GM19328 (cell line): ENCODE results near the gene PSMA2.

ENCODE experiments used
- ATAC-seq: cut with Tn5 transposase; IDR thresholded peaks from one replicate; pipeline ENCODE4 v1.9.1; 2021; ENCODE audit warnings: mild to moderate bottlenecking, moderate library complexity; ENCODE audit not compliant: unreplicated experiment

The PSMA2 gene

GRCh38 chr7:42940985-42941847, 9.2 kb upstream of the PSMA2 start:
- no peak for ATAC-seq

GRCh38 chr7:42939457-42940240, 7.7 kb upstream of the PSMA2 start:
- no peak for ATAC-seq

- ATAC-seq, result no peak
Observed at GRCh38 chr7:42935861-42936260, 3.9 kb upstream of the PSMA2 start.

DNA sequence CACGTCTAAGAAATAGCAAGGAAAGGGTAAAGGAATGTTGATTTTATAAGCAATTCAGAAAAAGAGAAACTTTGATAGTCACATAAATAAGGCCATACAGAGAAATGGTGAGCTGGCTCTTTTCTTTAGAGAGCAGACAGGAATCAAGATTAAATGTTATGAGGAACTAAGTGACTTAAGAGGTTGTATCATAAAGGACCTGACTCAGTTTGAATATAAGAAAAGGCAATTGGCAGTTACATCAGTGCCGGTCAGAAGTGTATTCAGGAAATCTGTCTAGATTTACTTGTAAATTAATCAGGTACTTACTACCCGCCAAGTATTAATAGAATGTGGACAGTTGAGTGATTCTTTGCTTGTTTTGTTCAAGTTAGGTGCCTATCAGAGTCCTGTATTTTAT, 2.3 kb upstream of the PSMA2 start:
- ATAC-seq, result no peak

DNA sequence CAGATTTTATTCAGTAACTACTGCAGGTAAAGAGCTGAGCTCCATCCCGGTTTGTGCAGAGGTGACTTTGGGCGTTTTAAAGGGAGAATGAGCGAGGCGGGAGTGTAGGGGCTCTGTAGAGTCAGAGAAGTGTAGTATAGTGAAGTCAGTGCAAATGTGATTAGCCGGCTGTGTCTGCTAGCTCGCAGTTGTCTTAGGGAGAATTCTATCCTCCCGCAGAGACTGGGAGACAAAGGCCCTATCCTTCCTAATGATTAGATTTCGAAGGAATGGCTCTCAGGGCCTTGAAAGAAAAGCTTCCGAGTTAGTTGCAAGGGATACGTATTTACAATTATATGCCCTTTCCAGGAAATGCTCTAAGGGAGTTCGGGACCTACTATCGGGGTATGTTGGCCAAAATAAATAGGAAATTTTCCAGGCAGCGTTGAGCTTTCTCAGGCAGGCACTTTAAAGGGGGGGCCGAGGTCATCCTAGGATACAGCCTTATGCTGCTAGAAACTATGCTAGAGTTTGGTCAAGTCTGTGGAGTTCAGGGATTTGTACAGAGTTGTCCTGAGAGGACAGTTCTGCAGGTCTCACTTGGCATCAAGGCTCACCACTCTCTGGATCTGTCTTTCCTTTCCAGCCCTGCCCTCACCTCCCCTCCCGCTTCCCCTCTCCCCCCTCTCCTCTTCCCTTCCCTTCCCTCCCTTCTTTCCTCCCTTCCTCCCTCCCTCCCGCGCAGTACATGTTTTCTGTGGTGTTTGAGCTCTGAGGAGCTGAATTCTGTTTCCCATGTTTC, 1.0 kb upstream of the PSMA2 start:
- ATAC-seq, result no peak

DNA sequence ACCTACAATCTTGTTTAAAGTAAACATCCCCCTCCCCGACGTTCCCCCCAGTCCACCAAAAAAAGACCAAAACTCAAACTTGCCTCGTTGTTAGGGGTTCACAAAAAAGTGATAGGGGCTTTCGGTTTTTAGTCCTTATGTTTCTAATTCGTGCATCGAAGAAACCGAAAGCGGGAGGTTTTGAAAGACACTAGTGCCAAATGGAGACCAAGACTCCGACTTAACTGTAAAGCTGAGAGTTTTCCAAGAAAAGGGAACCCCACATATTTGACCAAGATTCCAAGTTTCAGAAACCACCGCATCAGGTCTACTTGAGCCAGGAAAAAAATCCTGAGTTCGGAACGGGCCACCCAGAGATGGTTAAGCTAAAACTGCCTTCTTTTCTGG, 534 bp downstream of the PSMA2 start:
- ATAC-seq, result no peak

DNA sequence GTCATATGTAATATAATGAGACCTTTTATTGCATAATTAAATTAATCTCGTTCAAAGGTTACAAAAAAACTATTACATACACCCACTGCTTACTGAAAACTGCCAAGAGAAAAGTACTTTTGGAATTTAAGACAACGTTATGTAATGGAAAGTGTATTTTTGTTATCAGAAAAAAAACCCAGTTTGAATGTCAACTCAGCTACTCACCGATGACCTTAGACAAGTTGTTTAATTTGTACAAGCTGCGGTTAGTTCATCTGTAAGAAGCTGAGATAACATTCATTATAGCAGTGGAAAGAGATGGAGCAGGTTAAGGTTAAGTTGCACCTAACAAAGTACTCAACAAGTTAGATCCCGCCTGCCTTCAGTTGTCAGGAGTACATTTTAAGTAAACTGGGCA, 1.1 kb downstream of the PSMA2 start:
- no peak for ATAC-seq

DNA sequence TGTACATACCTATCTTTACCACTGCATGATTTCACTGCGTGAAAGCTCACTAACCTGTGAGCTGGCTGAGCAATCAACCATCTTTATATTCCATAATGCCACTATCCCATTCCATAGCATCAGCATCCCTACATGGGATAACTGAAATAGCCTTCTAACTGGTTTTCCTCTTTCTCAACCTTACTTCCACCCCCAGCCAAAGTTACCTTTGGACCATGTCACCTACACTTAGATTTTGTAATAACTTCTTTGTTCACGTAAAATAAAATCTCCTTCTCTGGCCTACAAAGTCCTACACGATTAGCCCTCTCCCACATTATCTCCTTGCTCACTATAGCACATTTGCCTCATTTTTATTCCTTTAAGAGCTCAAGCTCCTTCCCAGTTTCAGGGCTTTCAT, 2.5 kb downstream of the PSMA2 start:
- no peak for ATAC-seq

DNA sequence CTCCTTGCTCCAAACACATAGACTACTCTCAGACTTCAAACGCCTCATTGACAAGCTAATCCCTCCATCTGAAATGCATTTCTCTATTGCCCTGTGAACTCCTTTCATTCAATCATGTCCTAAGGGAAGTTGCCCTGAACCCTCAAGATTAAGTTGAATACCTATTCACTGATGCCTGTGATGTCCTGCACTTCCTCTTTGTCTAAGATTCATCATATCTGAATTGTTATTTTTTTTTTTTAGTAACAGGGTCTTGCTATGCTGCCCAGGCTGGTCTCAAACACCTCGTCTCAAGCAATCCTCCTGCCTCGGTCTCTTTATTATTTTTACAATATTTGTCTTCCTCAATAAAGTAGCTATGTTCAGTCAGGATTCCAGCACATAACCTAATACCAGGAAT, 3.2 kb downstream of the PSMA2 start:
- no peak for ATAC-seq

- no peak for ATAC-seq
Observed at GRCh38 chr7:42926204-42926603, 5.8 kb downstream of the PSMA2 start.

DNA sequence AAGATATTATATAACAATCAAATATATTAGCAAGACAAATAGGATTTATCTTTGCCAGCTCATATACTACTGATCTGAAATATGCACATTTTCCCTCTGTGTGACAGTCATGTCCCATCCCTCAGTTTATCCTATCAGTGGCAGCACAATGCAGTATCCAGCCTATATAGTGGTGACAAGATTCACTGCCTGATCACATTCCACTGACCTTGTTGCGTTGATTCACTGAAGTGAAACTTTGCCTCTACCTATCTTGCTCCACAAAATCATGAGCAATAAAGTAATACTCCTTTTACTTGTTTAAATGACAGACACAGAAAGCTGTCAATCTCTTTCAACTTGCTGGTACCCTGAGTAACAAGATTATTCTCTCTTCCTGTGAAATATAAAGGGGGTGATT, 6.3 kb downstream of the PSMA2 start:
- ATAC-seq, result no peak

GRCh38 chr7:42924223-42924838, 7.6 kb downstream of the PSMA2 start:
- no peak for ATAC-seq

DNA sequence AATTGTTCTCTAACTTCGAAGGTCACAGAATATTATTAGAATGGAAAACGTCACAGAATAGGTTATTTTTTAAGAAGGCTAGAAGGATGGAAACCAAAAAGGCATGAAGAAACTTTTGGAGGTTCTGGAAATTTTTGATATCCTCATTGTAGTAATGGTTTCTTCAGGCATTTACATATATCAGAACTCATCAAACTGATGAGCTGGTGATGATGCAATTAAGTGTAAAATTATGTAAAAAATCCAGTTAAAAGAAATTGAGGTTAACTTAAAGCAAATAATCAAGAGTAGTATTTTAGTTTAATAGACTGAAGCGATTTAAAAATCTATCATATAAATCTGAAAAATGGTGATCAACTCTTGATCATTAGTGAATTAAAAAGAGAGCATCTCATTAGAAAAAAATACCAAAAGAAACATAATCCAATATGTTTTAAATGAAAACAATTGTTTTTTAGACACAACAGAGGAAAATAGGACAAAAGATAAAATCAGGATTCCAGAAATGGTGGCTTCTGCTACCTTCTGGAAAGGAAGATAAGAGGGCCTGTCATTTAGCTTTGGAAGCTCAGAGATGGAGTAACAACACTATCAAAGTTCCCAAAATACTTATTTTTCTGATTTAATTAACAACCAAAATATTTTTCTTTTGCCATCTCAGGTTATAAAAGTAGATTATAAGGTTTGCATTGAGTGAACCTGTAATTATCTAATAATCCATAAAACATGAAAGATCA, 9.8 kb downstream of the PSMA2 start:
- ATAC-seq, result no peak

GRCh38 chr7:42915356-42915755, 16.6 kb downstream of the PSMA2 start:
- no peak for ATAC-seq

- no peak for ATAC-seq
Observed at GRCh38 chr7:42914421-42915045, 17.4 kb downstream of the PSMA2 start.

DNA sequence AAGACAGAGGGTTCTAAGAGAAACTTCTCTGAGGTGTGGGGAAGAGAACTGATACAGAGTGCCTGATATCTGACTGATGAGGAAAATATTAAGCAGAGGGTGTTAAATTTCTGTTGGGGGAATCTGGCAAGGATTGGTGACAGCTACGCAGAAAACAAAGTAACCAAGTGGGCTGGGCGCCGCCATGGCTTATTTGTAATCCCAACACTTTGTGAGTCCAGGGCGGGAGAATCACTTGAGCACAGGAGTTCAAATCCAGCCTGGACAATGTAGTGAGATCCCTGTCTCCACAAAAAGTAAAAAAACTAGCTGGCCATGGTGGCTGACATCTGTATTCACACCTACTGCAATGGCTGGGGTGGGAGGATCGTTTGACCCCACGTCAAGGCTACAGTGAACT, 18.0 kb downstream of the PSMA2 start:
- ATAC-seq, result no peak

GRCh38 chr7:42913591-42913990, 18.4 kb downstream of the PSMA2 start:
- no peak for ATAC-seq

GRCh38 chr7:42911454-42912447, 20.2 kb downstream of the PSMA2 start, which contains the start of gene C7orf25:
TSS of gene C7orf25 (minus strand) at chr7:42912070. CDS start at chr7:42910900, 1,170 bp downstream.
- ATAC-seq, result peak; percentile 92

DNA sequence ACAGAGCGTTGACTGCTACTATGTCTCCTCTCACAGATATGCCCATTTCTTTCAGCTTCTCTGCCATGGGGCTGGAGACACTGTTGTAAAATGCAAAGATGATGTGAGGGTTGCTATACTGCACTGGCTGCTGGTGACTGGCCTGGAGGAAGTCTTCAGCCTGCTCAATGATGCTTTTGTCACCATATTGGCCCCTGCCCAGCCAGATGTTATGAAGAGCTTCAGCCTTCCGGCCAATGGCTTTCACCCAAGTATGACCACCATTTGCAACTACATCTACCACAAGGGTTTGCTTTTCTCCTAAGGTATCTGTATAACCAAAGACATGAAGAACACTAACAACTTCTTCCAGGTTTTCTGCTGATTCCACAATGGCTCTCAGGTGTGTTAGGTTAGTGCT, 21.7 kb downstream of the PSMA2 start:
- ATAC-seq, result no peak
